ENCODE data around the gene FBXO36.

FBXO36 gene

DNA sequence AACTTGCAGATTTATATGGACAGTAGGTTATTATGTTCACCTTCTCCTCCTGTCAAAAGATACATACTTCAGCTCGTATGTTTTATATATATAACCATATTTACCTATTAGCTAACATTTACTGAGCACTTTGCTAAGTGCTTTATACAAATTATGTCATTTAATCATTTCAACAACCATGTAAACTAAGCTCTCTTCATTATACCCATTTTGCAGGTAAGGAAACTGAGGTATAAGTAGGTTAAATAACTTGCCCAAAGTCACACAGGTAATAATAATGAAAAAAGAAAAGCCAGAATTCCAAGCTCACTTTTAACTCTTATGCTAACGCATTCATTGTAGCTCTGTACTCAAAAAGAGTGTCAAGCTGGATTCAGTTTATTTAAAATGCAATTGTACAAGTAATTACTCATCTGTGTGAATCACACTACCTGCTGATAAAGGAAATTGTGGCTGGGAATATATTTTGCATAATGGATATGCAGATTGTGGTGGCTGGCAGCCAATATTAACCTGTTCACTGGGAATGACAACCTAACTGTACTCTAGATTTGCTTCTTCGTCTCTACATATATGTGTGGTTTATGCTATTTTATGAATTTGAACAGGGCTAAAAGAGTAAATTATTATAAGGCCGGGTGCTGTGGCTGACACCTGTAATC, 125.8 kb downstream of the FBXO36 start:
- DNase-seq (ENCODE audit: low read depth in 2 of 2) = no peak

DNA sequence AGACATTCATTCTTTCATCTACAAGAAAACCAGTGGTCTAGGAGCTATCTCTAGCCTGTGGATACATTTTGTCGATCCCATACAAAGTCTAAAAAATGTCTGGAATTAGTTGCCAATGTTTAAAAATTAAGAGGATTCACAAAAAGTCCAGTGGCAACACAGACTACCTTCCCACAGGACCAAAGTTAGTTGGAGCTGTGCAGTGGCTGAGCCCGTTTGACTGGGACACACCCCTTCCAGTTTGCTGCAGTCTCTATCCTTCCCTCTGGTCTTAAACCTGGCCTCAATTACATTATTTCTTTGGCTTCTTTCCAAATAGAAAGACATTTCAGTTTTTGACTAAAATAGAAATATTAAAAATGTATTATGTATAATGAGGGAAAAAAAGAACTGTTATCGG, 127.8 kb downstream of the FBXO36 start:
- no peak for DNase-seq (ENCODE audit: low read depth in 2 of 2)

DNA sequence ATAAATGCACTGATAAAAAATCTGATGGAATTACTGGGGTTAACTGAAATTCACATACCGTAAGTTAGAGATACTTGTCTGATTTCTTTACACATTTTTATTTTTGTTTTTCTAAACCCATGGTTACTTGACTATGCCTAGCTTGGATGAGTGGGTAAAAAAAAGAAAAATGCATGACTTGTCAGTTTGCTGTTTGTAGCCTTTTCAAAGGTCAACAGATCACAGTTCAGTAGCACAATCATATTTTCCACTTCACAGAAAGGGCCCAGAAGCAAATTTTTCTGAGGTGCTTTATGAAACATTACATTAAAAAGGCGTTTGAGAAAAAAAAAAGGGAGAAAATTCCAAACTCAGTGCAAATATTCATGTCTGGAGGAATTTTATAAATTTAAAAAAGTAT, 130.0 kb downstream of the FBXO36 start:
- DNase-seq (ENCODE audit: low read depth in 2 of 2) = no peak

DNA sequence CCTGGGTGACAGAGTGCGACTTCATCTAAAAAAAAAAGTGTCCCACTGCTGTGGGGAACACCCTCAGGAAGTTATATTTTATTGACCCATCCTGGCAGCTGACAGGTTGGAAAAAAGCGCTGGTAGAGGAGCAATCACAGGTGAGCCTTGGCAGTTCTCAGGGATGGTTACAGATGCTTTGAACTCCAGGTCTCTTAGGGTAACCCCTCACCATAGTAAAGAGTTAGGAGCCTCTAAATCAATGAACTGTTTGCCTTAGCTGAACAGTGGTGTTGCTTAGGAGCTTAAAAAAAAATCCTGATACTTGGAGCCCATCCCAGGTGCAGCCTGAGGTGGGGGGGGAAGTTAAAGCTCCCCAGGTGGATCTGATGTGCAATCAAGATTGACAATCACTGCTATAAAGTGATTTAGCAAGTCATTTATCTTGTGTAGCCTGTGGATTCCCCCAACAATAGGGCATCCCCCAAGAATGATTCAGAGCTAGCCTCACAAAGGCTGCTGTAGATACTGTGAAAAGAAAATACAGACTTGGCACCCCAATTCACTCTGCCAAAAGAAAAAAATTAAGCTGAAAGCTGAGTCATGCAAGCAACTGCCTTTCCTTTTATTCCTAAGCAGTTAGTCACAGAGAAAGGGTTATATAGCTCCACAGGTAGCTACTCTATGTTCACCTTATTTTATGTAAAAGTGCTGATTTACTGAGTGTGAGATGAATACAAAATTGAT, 131.6 kb downstream of the FBXO36 start:
- no peak for DNase-seq (ENCODE audit: low read depth in 2 of 2)

DNA sequence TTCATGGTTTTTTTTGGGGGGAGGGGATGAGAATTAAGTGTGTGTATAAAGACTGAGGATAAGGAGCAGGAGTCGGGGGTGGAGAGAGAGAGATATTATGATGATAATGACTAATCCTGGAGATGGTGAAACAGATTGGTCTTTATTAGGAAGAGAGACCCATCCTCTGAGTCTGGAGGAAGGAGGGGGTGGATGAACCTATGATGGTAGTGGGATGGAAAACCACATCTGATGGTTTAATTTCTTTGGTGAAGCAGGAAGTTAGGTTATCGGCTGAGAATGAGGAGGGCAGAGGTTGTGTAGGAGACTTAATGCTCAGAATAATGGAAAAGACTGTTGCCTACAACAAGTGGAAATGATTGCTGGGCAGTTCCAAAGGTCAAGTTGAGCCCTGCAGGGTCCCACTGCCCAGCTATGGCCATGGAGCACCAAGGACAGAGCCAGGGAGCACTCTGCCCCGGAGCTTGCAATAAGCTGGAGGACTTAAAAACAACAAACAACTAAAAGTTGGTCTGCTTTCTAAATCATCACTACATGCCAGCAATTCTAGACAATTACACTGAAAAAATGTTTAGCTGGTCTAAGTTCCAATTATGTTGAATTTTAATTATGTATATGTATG, 138.5 kb downstream of the FBXO36 start:
- DNase-seq (ENCODE audit: low read depth in 2 of 2) = no peak
